HT-29 (cell line): ENCODE data around the gene RPS6KA4. TPM values are rescaled to one million over a fixed set of nuclear protein-coding genes. Genes with fewer than 3 reads are reported as not detected.

Source experiments
- DNase-seq: peaks from one replicate; pipeline ENCODE4 v3.0.0-alpha.2; 2015; ENCODE audit warnings: low spot score
- total RNA-seq: library from RNA; depleted of rRNA; stranded (reverse); fragments of >200 nt; shearing (Covaris generic); gene quantifications from 2 replicates; pipeline ENCODE4 v1.2.3, GENCODE V29; 2014

The RPS6KA4 gene
- total RNA-seq, 1 experiment from 2014 or later = 149 TPM

GRCh38 chr11:64327375-64327774 is 31.6 kb upstream of the RPS6KA4 start:
- DNase-seq = no peak

GRCh38 chr11:64327993-64328392 is 31.0 kb upstream of the RPS6KA4 start:
- DNase-seq = no peak

GRCh38 chr11:64330888-64331287 is 28.1 kb upstream of the RPS6KA4 start:
- no peak for DNase-seq

GRCh38 chr11:64331569-64332371 is 27.2 kb upstream of the RPS6KA4 start:
- DNase-seq = peak; percentile 96

GRCh38 chr11:64333556-64333955 is 25.4 kb upstream of the RPS6KA4 start:
- DNase-seq = no peak

- DNase-seq = peak; percentile 71
Measured at GRCh38 chr11:64334764-64335735, 23.9 kb upstream of the RPS6KA4 start.

GRCh38 chr11:64337538-64338249 is 21.3 kb upstream of the RPS6KA4 start:
- no peak for DNase-seq

GRCh38 chr11:64338716-64339115 is 20.2 kb upstream of the RPS6KA4 start:
- no peak for DNase-seq

GRCh38 chr11:64339286-64339685 is 19.7 kb upstream of the RPS6KA4 start:
- DNase-seq = no peak

GRCh38 chr11:64339754-64340408 is 19.1 kb upstream of the RPS6KA4 start, which contains the start of gene CCDC88B:
CCDC88B (plus strand) TSS chr11:64340204; CDS start chr11:64340267, 63 bp downstream.
- DNase-seq = no peak

GRCh38 chr11:64340671-64341335 is 18.2 kb upstream of the RPS6KA4 start:
- DNase-seq = no peak

- no peak for DNase-seq
Measured at GRCh38 chr11:64341429-64341828, 17.5 kb upstream of the RPS6KA4 start.

GRCh38 chr11:64341851-64342791 is 16.8 kb upstream of the RPS6KA4 start:
- peak; percentile 93 for DNase-seq

- DNase-seq = no peak
Measured at GRCh38 chr11:64342869-64343745, 15.9 kb upstream of the RPS6KA4 start.

GRCh38 chr11:64343767-64344559 is 15.0 kb upstream of the RPS6KA4 start:
- no peak for DNase-seq

- DNase-seq = no peak
Measured at GRCh38 chr11:64344787-64345186, 14.2 kb upstream of the RPS6KA4 start.

GRCh38 chr11:64347193-64347867 is 11.6 kb upstream of the RPS6KA4 start:
- no peak for DNase-seq
